K562 (cell line): ENCODE results near the gene MRPL54. TPM values are rescaled to one million over a fixed set of nuclear protein-coding genes. Genes with fewer than 3 reads are reported as not detected.
A peak's percentile ranks its signal among the peaks of the same experiment; 100 is the strongest.

Experiments
- ATAC-seq: fragments of 200-7000 bp; cut with Tn5 transposase; 3 replicates; pipeline ENCODE4 v1.9.1; 2020; ENCODE audit warnings: moderate library complexity
- BruUV-seq: library from RNA; stranded (reverse); fragments of 400-500 nt; replicated peaks from 2 replicates; lab custom pipeline; 2021; lab: Mats Ljungman, UMichigan
- CTCF ChIA-PET: fragments of 300-600 bp; formaldehyde crosslinking; extraction: SDS; loops from one replicate; lab custom pipeline; 2021; ENCODE audit warnings: low intra/inter-chr PET ratio; lab: Yijun Ruan, JAX
- POLR2A ChIA-PET: fragments of 300-600, 350-650 bp; sonication (Branson Sonifier 250); formaldehyde crosslinking; extraction: SDS; loops from one replicate; lab custom pipeline; 2021; ENCODE audit warnings: antibody characterized with exemption, inconsistent platforms; lab: Yijun Ruan, JAX
- DNase-seq, 4 experiments: peaks; one replicate each; pipeline versions ENCODE4 v3.0.0 to v3.0.0-alpha.2; 2011 to 2018; ENCODE audit warnings: low spot score in 3 of 4, mixed read lengths in 3 of 4; ENCODE audit errors: extremely low read depth in 1 of 4
- FAIRE-seq: peaks from 2 replicates; lab custom pipeline; 2011; peaks lifted over from hg19 to GRCh38; lab: Jason Lieb, UNC
- H2AFZ ChIP-seq: 2 replicates; pipeline ENCODE4 v1.6.0; 2011; ENCODE audit warnings: low read depth, low read length, control low read depth, inconsistent platforms
- H3K27ac ChIP-seq: fragments of 200-600 bp; 3 replicates; pipeline ENCODE4 v1.8.0; 2011; ENCODE audit warnings: low read depth, mild to moderate bottlenecking, control low read depth, inconsistent platforms, low read length, moderate library complexity, mixed read lengths; ENCODE audit errors: extremely low read depth
- H3K27me3 ChIP-seq, 2 experiments: fragments of 300-600 bp in 1 of 2; 2 replicates in 1 of 2; 3 replicates in 1 of 2; pipeline versions ENCODE4 v1.6.0 to v1.8.0; 2011; ENCODE audit warnings: inconsistent platforms in 2 of 2, low read length in 2 of 2, mild to moderate bottlenecking in 1 of 2, mixed read lengths in 1 of 2, moderate library complexity in 1 of 2; ENCODE audit not compliant: control insufficient read depth in 2 of 2, insufficient read depth in 2 of 2
- H3K36me3 ChIP-seq: fragments of 300-600 bp; 3 replicates; pipeline ENCODE4 v1.8.0; 2011; ENCODE audit warnings: mild to moderate bottlenecking, low read length, inconsistent platforms; ENCODE audit not compliant: control insufficient read depth, insufficient read depth
- H3K4me1 ChIP-seq, 2 experiments: fragments of 200-600 bp in 1 of 2; replicated peaks in 1 of 2; 2 replicates in 1 of 2; 3 replicates in 1 of 2; pipeline versions ENCODE4 v1.5.1 to v1.8.0; 2011; ENCODE audit warnings: inconsistent platforms in 2 of 2, low read length in 2 of 2, mild to moderate bottlenecking in 1 of 2, mixed read lengths in 1 of 2, moderate library complexity in 1 of 2; ENCODE audit not compliant: control insufficient read depth in 2 of 2, insufficient read depth in 2 of 2
- H3K4me2 ChIP-seq: 2 replicates; pipeline ENCODE4 v1.6.1; 2011; ENCODE audit warnings: low read length, control low read depth, inconsistent platforms, mixed read lengths; ENCODE audit not compliant: insufficient read depth
- H3K4me3 ChIP-seq: fragments of 200-600 bp; sonication (generic), shearing (Covaris generic); 2 replicates; pipeline ENCODE4 v1.5.1; 2016; ENCODE audit warnings: control low read depth, inconsistent platforms
- H3K79me2 ChIP-seq: fragments of 200-600 bp; 3 replicates; pipeline ENCODE4 v1.8.0; 2011; ENCODE audit warnings: low read length, inconsistent platforms; ENCODE audit not compliant: control insufficient read depth, insufficient read depth
- H3K9ac ChIP-seq, 2 experiments: 2 replicates each; pipeline versions ENCODE4 v1.6.0 to v1.6.1; 2011; ENCODE audit warnings: low read depth in 2 of 2, low read length in 2 of 2, control low read depth in 1 of 2, inconsistent platforms in 1 of 2, mild to moderate bottlenecking in 1 of 2, mixed read lengths in 1 of 2; ENCODE audit not compliant: insufficient read depth in 1 of 2
- H3K9me1 ChIP-seq: one replicate; pipeline ENCODE4 v1.6.0; 2011; ENCODE audit warnings: inconsistent platforms, mild to moderate bottlenecking, low read length, moderate library complexity; ENCODE audit not compliant: control insufficient read depth, insufficient read depth
- H3K9me3 ChIP-seq: replicated peaks from 2 replicates; pipeline ENCODE4 v1.5.1; 2011; ENCODE audit warnings: low read depth, low read length, inconsistent platforms; ENCODE audit not compliant: control insufficient read depth, insufficient read depth
- H4K20me1 ChIP-seq: replicated peaks from 2 replicates; pipeline ENCODE4 v1.6.1; 2011; ENCODE audit warnings: low read length, inconsistent platforms, mixed read lengths; ENCODE audit not compliant: control insufficient read depth, insufficient read depth
- CHCHD3 ChIP-seq: fragments of 250-450 bp; sonication (Bioruptor Pico); IDR thresholded peaks from 2 replicates; pipeline ENCODE4 v2.1.2; 2022; ENCODE audit warnings: mild to moderate bottlenecking
- E2F6 ChIP-seq, 2 experiments: IDR thresholded peaks; 2 replicates each; pipeline ENCODE4 v1.6.1; 2011; ENCODE audit warnings: borderline replicate concordance in 1 of 2, control low read depth in 1 of 2, low read depth in 1 of 2, low read length in 1 of 2, mild to moderate bottlenecking in 1 of 2, mixed read lengths in 1 of 2, moderate library complexity in 1 of 2; ENCODE audit not compliant: insufficient read depth in 1 of 2, insufficient read length in 1 of 2, poor library complexity in 1 of 2, severe bottlenecking in 1 of 2; ENCODE audit errors: extremely low read depth in 1 of 2
- WGBS: fragments of 100-300 bp; shearing (Covaris generic); methylation state at CpG from one replicate; pipeline ENCODE4 v1.1.6; 2016; ENCODE audit warnings: low coverage, mixed read lengths; ENCODE audit not compliant: insufficient coverage; ENCODE audit errors: missing lambda C conversion rate; 5-methylcytosine and 5-hydroxymethylcytosine counted together
- in situ Hi-C: fragments of 300-500 bp; cut with MboI; formaldehyde crosslinking; loops from 4 replicates; pipeline ENCODE4 v1.15.0; 2018; ENCODE audit warnings: inconsistent platforms, mixed read lengths
- intact Hi-C: fragments of 100-400 bp; cut with micrococcal nuclease; formaldehyde crosslinking; loops from 2 replicates; pipeline ENCODE4 v1.14.2; 2022
- polyA plus RNA-seq, 8 experiments: library from polyadenylated mRNA; depleted of rRNA in 4 of 8; stranded (reverse) in 5 of 8; unstranded in 3 of 8; fragments of >200 nt; fragmentation: Nextera tagmentation in 2 of 8; fragmentation: Illumina TruSeq in 1 of 8; extraction: Ambion mirVana in 2 of 8; extraction: Trizol in 1 of 8; gene quantifications; 2 replicates each; pipeline versions ENCODE4 v1.2.1 to v1.2.3, GENCODE V29; 2011 to 2014; ENCODE audit warnings: inconsistent platforms in 1 of 8, missing spikeins in 1 of 8
- total RNA-seq, 7 experiments: library from RNA; depleted of rRNA in 6 of 7; stranded (reverse); fragments of >200 nt in 6 of 7; fragmentation: Illumina TruSeq in 2 of 7; extraction: Trizol in 2 of 7; gene quantifications; 2 replicates each; pipeline versions ENCODE4 v1.2.1 to v1.2.3, GENCODE V29; 2011 to 2021; ENCODE audit warnings: low replicate concordance in 1 of 7

MRPL54 gene
- total and polyA plus RNA-seq, 9 of the 15 experiments (the other 6 are each of a cell fraction or from before 2014, with no cell fraction given) = 3.5 to 120 (median 56.9) TPM

- no peaks in the 10 kb centered on the region for H3K79me2 ChIP-seq
- H3K4me2 ChIP-seq = no peak overlapping the region
- H3K36me3 ChIP-seq = no peaks in the 10 kb centered on the region
- TF ChIP-seq CHCHD3 = no peak
- TF ChIP-seq E2F6 (IDR thresholded peaks at IDR 0.05; ENCODE audit: borderline replicate concordance in 1 of 2, extremely low read depth in 1 of 2, insufficient read depth in 1 of 2, insufficient read length in 1 of 2, low read depth in 1 of 2, low read length in 1 of 2, poor library complexity in 1 of 2, severe bottlenecking in 1 of 2) = peak in 1 of 2 experiments; percentile 2
- TF ChIP-seq, all 486 proteins: peak for 1
- peaks cover 0 to 59% of the 10 kb centered on the region in 2 experiments for H3K4me1 ChIP-seq
- H3K27me3 ChIP-seq = no peaks in the 10 kb centered on the region; a peak in 1 of 5 replicates
- no peak overlapping the region for H3K4me3 ChIP-seq
- CTCF ChIA-PET = no interaction called here
- POLR2A ChIA-PET = interaction anchor here (0.5 kb wide), 1 partner anchor 175 kb away, joined by 3 read pairs; the partner anchor contains the start of gene EEF2
- DNase-seq = no peak
- ATAC-seq = no peak
- H3K9me1 ChIP-seq = no peaks in the 10 kb centered on the region
- no peak overlapping the region for H3K27ac ChIP-seq
- H3K9ac ChIP-seq = peak overlapping the region in 1 of 2 experiments; percentile 58; a peak in 1 of 4 replicates
- peaks cover 7% of the 10 kb centered on the region for H3K9me3 ChIP-seq
- 89% methylated on average over 30 of the region's 38 CpGs for WGBS
- no peak overlapping the region for H2AFZ ChIP-seq
- no peak for FAIRE-seq
- in situ Hi-C loops (no loop called here), intact Hi-C loops (no loop called here)
- no TSS peak for BruUV-seq
- H4K20me1 ChIP-seq = no peaks in the 10 kb centered on the region
These were observed 48.4 kb downstream of the MRPL54 start for GRCh38 chr19:3810708-3811355.
